ENCODE measurements around the gene HSDL1. TPM values are rescaled to one million over a fixed set of nuclear protein-coding genes. Genes with fewer than 3 reads are reported as not detected.

HSDL1 gene
- total RNA-seq, 4 donors from 2014 or later, result 20.2 to 26.8 (median 22.6) TPM

DNA sequence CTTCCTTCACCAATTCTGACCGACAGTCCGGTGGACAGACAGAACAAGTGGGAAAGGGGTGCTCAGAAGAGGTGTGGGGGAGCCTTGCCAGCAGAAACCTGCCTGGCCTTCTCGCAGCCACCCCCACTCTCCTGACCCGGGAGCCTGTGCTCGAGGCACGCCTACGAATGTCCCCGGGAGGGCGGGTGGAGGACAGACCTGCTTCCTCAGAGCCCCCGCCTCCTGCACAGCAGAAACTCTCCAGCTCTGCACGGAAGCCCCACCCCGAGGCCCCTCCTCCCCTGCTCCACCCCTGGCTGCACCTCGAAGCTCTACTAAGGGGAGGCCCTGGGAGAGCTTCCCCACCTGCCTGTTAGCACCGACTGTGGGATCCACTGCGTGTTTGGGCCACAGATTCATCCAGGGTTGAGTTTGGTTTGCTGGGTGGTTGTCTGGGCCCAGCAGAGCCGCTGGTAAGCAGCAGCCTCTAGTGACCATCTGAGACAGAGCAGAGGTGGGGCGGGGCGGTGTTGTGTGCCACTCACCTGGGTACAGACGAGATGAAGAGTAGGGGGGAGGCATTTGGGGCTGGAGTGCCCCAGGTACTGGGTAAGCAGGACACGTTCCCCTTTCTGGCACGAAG, 35.7 kb upstream of the HSDL1 start:
- intact Hi-C loops (cut with DNase I; ENCODE audit: low total_unique reads) (no loop called here), in situ Hi-C loops (cut with MboI; ENCODE audit: low sequenced_read_pairs in 4 of 4) (loop anchor here in 3 of 4 donors (10.0 to 25.0 kb wide), 5 partner anchors 93 to 368 kb away; partner anchors contain the start of genes OSGIN1 (in 2 of the 3), HSBP1 (in 1 of the 3) and NECAB2 (in 1 of the 3))
- DNase-seq, result no peak
- ATAC-seq, result no peak
- Histone ChIP-seq H3K36me3 (peaks cover 0 to 60% of the 10 kb centered on the region in 2 donors), H3K27me3 (no peaks in the 10 kb centered on the region), H3K4me3 (no peak overlapping the region), H3K9me3 (no peaks in the 10 kb centered on the region), H3K27ac (peak overlapping the region in 3 of 4 donors; percentile 20 to 37 (median 34)), H3K4me1 (peaks cover 2 to 5% of the 10 kb centered on the region in 2 donors)
- TF ChIP-seq POLR2A (IDR thresholded peaks at IDR 0.05), result no peak
- TF ChIP-seq, protein P1, sequence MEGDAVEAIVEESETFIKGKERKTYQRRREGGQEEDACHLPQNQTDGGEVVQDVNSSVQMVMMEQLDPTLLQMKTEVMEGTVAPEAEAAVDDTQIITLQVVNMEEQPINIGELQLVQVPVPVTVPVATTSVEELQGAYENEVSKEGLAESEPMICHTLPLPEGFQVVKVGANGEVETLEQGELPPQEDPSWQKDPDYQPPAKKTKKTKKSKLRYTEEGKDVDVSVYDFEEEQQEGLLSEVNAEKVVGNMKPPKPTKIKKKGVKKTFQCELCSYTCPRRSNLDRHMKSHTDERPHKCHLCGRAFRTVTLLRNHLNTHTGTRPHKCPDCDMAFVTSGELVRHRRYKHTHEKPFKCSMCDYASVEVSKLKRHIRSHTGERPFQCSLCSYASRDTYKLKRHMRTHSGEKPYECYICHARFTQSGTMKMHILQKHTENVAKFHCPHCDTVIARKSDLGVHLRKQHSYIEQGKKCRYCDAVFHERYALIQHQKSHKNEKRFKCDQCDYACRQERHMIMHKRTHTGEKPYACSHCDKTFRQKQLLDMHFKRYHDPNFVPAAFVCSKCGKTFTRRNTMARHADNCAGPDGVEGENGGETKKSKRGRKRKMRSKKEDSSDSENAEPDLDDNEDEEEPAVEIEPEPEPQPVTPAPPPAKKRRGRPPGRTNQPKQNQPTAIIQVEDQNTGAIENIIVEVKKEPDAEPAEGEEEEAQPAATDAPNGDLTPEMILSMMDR (IDR thresholded peaks at IDR 0.05 in 4 of 5, conservative IDR thresholded peaks at IDR 0.05 in 1 of 5), result no peak

DNA sequence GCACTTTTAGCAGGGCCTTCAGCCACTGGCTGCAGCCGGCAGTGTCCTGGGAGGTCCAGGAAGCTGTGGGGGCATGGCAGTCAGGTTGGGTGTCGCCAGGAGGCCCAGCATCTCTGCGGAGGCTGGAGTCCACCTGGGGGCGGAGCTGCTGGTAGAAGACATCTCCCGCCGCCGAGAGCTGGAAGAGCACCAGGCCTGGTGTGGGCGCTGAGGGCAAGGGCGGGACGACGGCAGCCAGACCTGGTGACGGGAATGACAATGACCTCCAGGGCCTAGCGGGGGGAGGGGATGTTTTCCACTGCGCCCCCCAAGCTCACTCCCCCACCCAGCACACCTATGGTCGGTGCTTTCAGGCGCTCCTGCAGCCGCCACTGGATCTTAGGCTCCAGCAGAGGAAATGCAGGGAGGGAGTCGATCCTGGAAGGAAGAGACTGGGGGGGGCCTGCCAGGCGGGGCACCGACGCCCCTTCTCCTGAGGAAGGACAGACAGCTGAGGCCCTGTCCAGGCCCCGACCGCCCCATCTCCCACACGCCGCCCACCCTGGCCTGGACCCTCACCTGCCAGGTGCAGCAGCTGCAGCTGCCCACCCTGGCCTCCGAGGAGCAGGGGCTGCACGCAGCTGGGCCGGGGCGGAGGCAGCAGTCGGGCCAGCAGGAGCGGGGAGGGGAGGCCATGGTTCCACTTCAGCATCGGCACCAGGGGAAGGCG, 34.8 kb upstream of the HSDL1 start:
- intact Hi-C loops (cut with DNase I; ENCODE audit: low total_unique reads), result no loop called here
- H3K9me3 ChIP-seq, result no peaks in the 10 kb centered on the region
- H3K27ac ChIP-seq, result peak overlapping the region in 3 of 4 donors; percentile 18 to 37 (median 34)
- DNase-seq (no peak), ATAC-seq (no peak)
- H3K27me3 ChIP-seq, result no peaks in the 10 kb centered on the region
- H3K4me1 ChIP-seq, result peaks cover 0 to 5% of the 10 kb centered on the region in 2 donors
- H3K4me3 ChIP-seq, result peak overlapping the region in 1 of 4 donors; percentile 11
- in situ Hi-C loops (cut with MboI; ENCODE audit: low sequenced_read_pairs in 4 of 4), result loop anchor here (10.0 to 25.0 kb wide), 5 partner anchors 92 to 367 kb away; partner anchors contain the start of genes OSGIN1 (in 2 of the 4), HSBP1 (in 1 of the 4) and NECAB2 (in 1 of the 4)
- TF ChIP-seq, protein P1 (IDR thresholded peaks at IDR 0.05 in 4 of 5, conservative IDR thresholded peaks at IDR 0.05 in 1 of 5), result no peak
- no peak for TF ChIP-seq POLR2A (IDR thresholded peaks at IDR 0.05)
- peaks cover 0 to 56% of the 10 kb centered on the region in 2 donors for H3K36me3 ChIP-seq

DNA sequence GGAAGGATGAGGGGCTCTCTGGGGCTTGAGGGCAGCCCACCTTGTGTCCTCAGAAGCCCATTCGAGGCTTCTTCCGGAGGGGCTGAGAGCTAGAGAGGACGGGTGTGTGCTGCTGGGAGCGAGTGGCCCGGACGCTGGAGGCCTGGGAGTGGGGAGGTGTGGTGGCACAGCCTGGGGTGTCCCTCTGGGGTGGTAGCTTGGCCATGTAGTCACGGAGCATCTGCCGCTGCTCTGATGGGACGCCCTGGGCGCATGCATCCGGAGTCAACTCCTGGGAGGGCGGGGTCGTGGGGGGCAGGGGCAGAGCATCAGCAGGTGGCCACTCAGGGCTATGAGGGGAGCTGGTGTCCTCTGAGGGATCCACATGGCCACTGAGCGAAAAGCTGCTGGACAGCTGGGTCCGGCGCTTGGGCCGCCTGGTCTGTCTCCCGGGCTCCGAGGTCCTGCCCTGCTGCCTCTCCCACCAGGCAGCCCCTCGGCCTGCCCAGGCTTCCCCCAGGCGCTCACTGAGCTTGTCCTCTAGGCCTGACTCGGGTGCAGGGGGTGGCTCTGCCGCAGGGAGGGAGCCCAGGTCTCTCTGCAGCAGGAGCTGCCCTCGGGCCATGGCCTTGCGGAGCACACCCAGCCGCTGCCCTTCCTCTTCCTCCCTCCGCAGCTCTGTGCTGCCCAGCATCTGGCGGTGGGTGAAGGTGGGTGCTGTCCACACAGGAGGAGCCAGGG, 34.1 kb upstream of the HSDL1 start:
- Histone ChIP-seq H3K4me1 (peaks cover 0 to 5% of the 10 kb centered on the region in 2 donors), H3K27ac (peak overlapping the region in 3 of 4 donors; percentile 63 to 81 (median 78)), H3K27me3 (no peaks in the 10 kb centered on the region), H3K9me3 (no peaks in the 10 kb centered on the region), H3K4me3 (no peak overlapping the region), H3K36me3 (peaks cover 0 to 51% of the 10 kb centered on the region in 2 donors)
- no peak for ATAC-seq
- intact Hi-C loops (cut with DNase I; ENCODE audit: low total_unique reads), result no loop called here
- in situ Hi-C loops (cut with MboI; ENCODE audit: low sequenced_read_pairs in 4 of 4), result loop anchor here in 3 of 4 donors (10.0 to 25.0 kb wide), 4 partner anchors 92 to 367 kb away; partner anchors contain the start of genes HSBP1 (in 1 of the 3), NECAB2 (in 1 of the 3) and OSGIN1 (in 1 of the 3)
- DNase-seq, result no peak
- TF ChIP-seq POLR2A (IDR thresholded peaks at IDR 0.05), result no peak
- TF ChIP-seq, protein P1 (IDR thresholded peaks at IDR 0.05 in 4 of 5, conservative IDR thresholded peaks at IDR 0.05 in 1 of 5), result no peak

DNA sequence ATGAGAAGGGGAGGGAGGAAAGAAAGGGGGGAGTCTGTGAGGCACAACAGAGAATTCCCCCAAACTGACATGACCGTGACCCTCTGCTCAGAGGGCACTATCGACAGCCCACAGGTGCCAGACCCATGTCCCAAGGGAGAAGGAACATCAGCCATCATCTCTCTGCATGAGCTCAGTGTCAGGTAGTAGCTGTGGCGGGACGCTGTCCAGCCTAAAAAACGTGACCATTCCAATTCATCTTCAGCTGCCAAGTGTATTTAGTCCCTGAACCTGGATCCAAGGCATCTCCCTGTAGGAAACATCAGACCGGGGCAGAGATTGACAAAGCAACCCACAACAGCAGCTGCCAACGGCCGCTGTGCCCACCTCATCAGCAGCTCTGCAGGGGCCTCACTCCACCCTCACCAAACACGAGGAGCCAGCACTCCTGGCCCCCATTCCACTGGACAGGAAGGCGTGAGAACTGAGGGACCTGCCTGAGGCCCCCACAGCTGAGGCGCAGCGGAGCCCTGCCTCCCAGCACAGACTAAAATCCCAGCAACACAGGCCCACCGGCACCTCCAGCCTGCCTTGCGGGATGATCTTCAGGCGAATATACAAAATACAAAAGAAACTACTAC, 33.3 kb upstream of the HSDL1 start:
- intact Hi-C loops (cut with DNase I; ENCODE audit: low total_unique reads) (no loop called here), in situ Hi-C loops (cut with MboI; ENCODE audit: low sequenced_read_pairs in 4 of 4) (loop anchor here in 3 of 4 donors (10.0 to 25.0 kb wide), 4 partner anchors 91 to 366 kb away; partner anchors contain the start of genes HSBP1 (in 1 of the 3), NECAB2 (in 1 of the 3) and OSGIN1 (in 1 of the 3))
- no peak for TF ChIP-seq POLR2A (IDR thresholded peaks at IDR 0.05)
- TF ChIP-seq, protein P1 (IDR thresholded peaks at IDR 0.05 in 4 of 5, conservative IDR thresholded peaks at IDR 0.05 in 1 of 5), result no peak
- Histone ChIP-seq H3K4me1 (peaks cover 0 to 5% of the 10 kb centered on the region in 2 donors), H3K4me3 (no peak overlapping the region), H3K9me3 (no peaks in the 10 kb centered on the region), H3K27ac (peak overlapping the region; percentile 61 to 81 (median 70)), H3K27me3 (no peaks in the 10 kb centered on the region), H3K36me3 (peaks cover 0 to 47% of the 10 kb centered on the region in 2 donors)
- DNase-seq (no peak), ATAC-seq (no peak)
